HG03457 (cell line): ENCODE data around the gene IFI44L.

ENCODE experiments used
- ATAC-seq: cut with Tn5 transposase; IDR thresholded peaks from one replicate; pipeline ENCODE4 v1.9.1; 2021; ENCODE audit warnings: moderate number of reproducible peaks; ENCODE audit not compliant: unreplicated experiment

Gene IFI44L

GRCh38 chr1:78687315-78687714, 67.1 kb downstream of the IFI44L start:
- ATAC-seq = no peak

DNA sequence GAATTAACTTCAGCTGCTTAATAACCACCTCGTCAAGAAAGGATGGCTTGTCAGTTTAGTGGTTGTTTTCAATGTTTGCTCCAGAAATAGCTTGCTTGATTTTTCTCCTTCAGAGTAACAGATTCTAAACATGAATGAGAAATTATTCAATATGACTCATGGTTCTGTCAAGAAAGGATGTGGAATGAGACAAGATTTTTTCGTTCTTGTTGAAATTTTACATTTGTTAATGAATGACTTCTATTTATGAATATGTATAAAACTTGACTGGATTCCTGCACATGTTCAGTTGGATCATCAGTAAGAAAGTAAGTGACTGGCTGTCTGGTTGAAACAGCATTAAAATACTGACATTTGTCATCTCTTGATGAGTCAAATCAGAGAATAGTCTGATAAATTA, 67.7 kb downstream of the IFI44L start:
- ATAC-seq = no peak

DNA sequence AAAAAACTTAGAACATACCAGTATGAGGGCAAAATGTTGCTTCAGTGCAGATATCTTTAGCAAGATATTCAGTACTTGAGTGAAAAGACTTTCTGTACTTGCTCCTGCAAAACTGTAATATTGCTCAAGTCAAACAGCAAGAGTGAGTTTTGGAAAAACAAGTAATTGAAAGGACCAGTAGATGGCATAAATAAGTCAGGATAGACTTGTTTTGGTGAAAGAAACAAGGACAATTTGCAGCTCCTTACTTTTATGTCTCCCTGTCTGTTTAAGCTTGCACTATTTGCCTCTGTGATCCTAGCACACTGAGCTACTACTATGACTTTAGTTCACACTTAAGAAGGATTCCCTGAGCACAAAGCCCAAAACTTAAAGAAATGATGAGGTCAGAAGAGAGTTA, 68.4 kb downstream of the IFI44L start:
- no peak for ATAC-seq

GRCh38 chr1:78690516-78690915, 70.3 kb downstream of the IFI44L start:
- no peak for ATAC-seq

DNA sequence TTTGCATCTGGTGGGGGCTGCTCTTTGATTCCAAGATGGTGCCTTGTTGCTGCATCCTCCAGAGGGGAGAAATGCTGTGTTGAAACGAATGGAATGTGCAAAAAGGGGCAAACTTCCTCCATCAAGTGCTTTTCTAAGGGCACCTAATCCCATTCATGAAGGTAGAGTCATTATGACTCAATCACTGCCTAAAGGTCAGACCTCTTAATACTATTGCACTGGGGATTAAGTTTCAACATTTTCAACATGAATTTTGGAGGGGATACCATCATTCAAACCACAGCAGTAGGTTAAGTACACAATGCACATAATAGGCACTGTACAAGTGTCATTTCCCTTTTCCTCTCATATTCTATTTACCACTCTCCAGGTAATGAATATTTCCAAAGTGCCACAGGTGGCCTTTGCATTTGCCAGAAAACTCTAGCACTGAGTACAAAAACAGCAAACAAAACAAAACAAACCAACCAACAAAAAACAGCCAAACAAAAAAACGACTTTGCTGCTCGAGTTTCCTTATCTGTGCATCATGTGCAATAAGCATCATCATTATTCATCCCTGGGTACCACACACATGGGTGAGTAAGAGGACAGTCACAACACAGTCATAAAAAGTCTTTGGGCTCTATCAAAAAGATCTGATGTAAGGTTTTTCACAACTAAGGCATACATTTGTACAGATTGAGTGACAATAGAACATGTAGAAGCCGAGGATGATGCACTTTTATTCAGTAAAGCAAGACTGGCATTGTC, 71.9 kb downstream of the IFI44L start:
- no peak for ATAC-seq
